K562 (cell line): ENCODE results near the gene UBE2J2. TPM values are rescaled to one million over a fixed set of nuclear protein-coding genes. Genes with fewer than 3 reads are reported as not detected.
A peak's percentile ranks its signal among the peaks of the same experiment; 100 is the strongest.

Source experiments
- ATAC-seq: fragments of 200-7000 bp; cut with Tn5 transposase; 3 replicates; pipeline ENCODE4 v1.9.1; 2020; ENCODE audit warnings: moderate library complexity
- BruUV-seq: library from RNA; stranded (reverse); fragments of 400-500 nt; replicated peaks from 2 replicates; lab custom pipeline; 2021; lab: Mats Ljungman, UMichigan
- CTCF ChIA-PET: fragments of 300-600 bp; formaldehyde crosslinking; extraction: SDS; loops from one replicate; lab custom pipeline; 2021; ENCODE audit warnings: low intra/inter-chr PET ratio; lab: Yijun Ruan, JAX
- POLR2A ChIA-PET: fragments of 300-600, 350-650 bp; sonication (Branson Sonifier 250); formaldehyde crosslinking; extraction: SDS; loops from one replicate; lab custom pipeline; 2021; ENCODE audit warnings: antibody characterized with exemption, inconsistent platforms; lab: Yijun Ruan, JAX
- DNase-seq, 4 experiments: peaks; one replicate each; pipeline versions ENCODE4 v3.0.0 to v3.0.0-alpha.2; 2011 to 2018; ENCODE audit warnings: low spot score in 3 of 4, mixed read lengths in 3 of 4; ENCODE audit errors: extremely low read depth in 1 of 4
- FAIRE-seq: peaks from 2 replicates; lab custom pipeline; 2011; peaks lifted over from hg19 to GRCh38; lab: Jason Lieb, UNC
- H2AFZ ChIP-seq: 2 replicates; pipeline ENCODE4 v1.6.0; 2011; ENCODE audit warnings: low read depth, low read length, control low read depth, inconsistent platforms
- H3K27ac ChIP-seq: fragments of 200-600 bp; 3 replicates; pipeline ENCODE4 v1.8.0; 2011; ENCODE audit warnings: low read depth, mild to moderate bottlenecking, control low read depth, inconsistent platforms, low read length, moderate library complexity, mixed read lengths; ENCODE audit errors: extremely low read depth
- H3K27me3 ChIP-seq, 2 experiments: fragments of 300-600 bp in 1 of 2; 2 replicates in 1 of 2; 3 replicates in 1 of 2; pipeline versions ENCODE4 v1.6.0 to v1.8.0; 2011; ENCODE audit warnings: inconsistent platforms in 2 of 2, low read length in 2 of 2, mild to moderate bottlenecking in 1 of 2, mixed read lengths in 1 of 2, moderate library complexity in 1 of 2; ENCODE audit not compliant: control insufficient read depth in 2 of 2, insufficient read depth in 2 of 2
- H3K36me3 ChIP-seq: fragments of 300-600 bp; 3 replicates; pipeline ENCODE4 v1.8.0; 2011; ENCODE audit warnings: mild to moderate bottlenecking, low read length, inconsistent platforms; ENCODE audit not compliant: control insufficient read depth, insufficient read depth
- H3K4me1 ChIP-seq, 2 experiments: fragments of 200-600 bp in 1 of 2; replicated peaks in 1 of 2; 2 replicates in 1 of 2; 3 replicates in 1 of 2; pipeline versions ENCODE4 v1.5.1 to v1.8.0; 2011; ENCODE audit warnings: inconsistent platforms in 2 of 2, low read length in 2 of 2, mild to moderate bottlenecking in 1 of 2, mixed read lengths in 1 of 2, moderate library complexity in 1 of 2; ENCODE audit not compliant: control insufficient read depth in 2 of 2, insufficient read depth in 2 of 2
- H3K4me2 ChIP-seq: 2 replicates; pipeline ENCODE4 v1.6.1; 2011; ENCODE audit warnings: low read length, control low read depth, inconsistent platforms, mixed read lengths; ENCODE audit not compliant: insufficient read depth
- H3K4me3 ChIP-seq: fragments of 200-600 bp; sonication (generic), shearing (Covaris generic); 2 replicates; pipeline ENCODE4 v1.5.1; 2016; ENCODE audit warnings: control low read depth, inconsistent platforms
- H3K79me2 ChIP-seq: fragments of 200-600 bp; 3 replicates; pipeline ENCODE4 v1.8.0; 2011; ENCODE audit warnings: low read length, inconsistent platforms; ENCODE audit not compliant: control insufficient read depth, insufficient read depth
- H3K9ac ChIP-seq, 2 experiments: 2 replicates each; pipeline versions ENCODE4 v1.6.0 to v1.6.1; 2011; ENCODE audit warnings: low read depth in 2 of 2, low read length in 2 of 2, control low read depth in 1 of 2, inconsistent platforms in 1 of 2, mild to moderate bottlenecking in 1 of 2, mixed read lengths in 1 of 2; ENCODE audit not compliant: insufficient read depth in 1 of 2
- H3K9me1 ChIP-seq: one replicate; pipeline ENCODE4 v1.6.0; 2011; ENCODE audit warnings: inconsistent platforms, mild to moderate bottlenecking, low read length, moderate library complexity; ENCODE audit not compliant: control insufficient read depth, insufficient read depth
- H3K9me3 ChIP-seq: replicated peaks from 2 replicates; pipeline ENCODE4 v1.5.1; 2011; ENCODE audit warnings: low read depth, low read length, inconsistent platforms; ENCODE audit not compliant: control insufficient read depth, insufficient read depth
- H4K20me1 ChIP-seq: replicated peaks from 2 replicates; pipeline ENCODE4 v1.6.1; 2011; ENCODE audit warnings: low read length, inconsistent platforms, mixed read lengths; ENCODE audit not compliant: control insufficient read depth, insufficient read depth
- GABPB1 ChIP-seq: sonication (generic); formaldehyde crosslinking; IDR thresholded peaks from 2 replicates; pipeline ENCODE4 v1.8.0; 2022; ENCODE audit warnings: mild to moderate bottlenecking, missing genetic modification reagents
- HMGN3 ChIP-seq: IDR thresholded peaks from 2 replicates; pipeline ENCODE4 v1.6.1; 2011; ENCODE audit warnings: borderline replicate concordance, low read depth, mild to moderate bottlenecking, mixed read lengths, low read length; ENCODE audit not compliant: insufficient read length; ENCODE audit errors: extremely low read depth
- KLF13 ChIP-seq: fragments of 450-650 bp; IDR thresholded peaks from 2 replicates; pipeline ENCODE4 v1.6.1; 2016; ENCODE audit warnings: missing genetic modification characterization, low read depth, mild to moderate bottlenecking, missing compliant biosample characterization, moderate library complexity, borderline replicate concordance
- NFATC3 ChIP-seq: fragments of 450-650 bp; IDR thresholded peaks from 2 replicates; pipeline ENCODE4 v1.6.1; 2017; ENCODE audit warnings: mild to moderate bottlenecking
- NFIC ChIP-seq: fragments of 450-650 bp; IDR thresholded peaks from 2 replicates; pipeline ENCODE4 v1.6.1; 2017; ENCODE audit warnings: mild to moderate bottlenecking, inconsistent platforms
- PCBP1 ChIP-seq: fragments of 200-400 bp; formaldehyde crosslinking; IDR thresholded peaks from 2 replicates; pipeline ENCODE4 v1.6.1; 2018; ENCODE audit warnings: mild to moderate bottlenecking, low read depth, low read length; ENCODE audit not compliant: poor library complexity, severe bottlenecking
- PHB2 ChIP-seq: fragments of 450-650 bp; IDR thresholded peaks from 2 replicates; pipeline ENCODE4 v1.6.1; 2017; ENCODE audit warnings: low read depth
- POLR2H ChIP-seq: IDR thresholded peaks from 2 replicates; pipeline ENCODE4 v1.6.1; 2016; ENCODE audit warnings: missing genetic modification characterization, low read depth, mild to moderate bottlenecking, control low read depth, missing compliant biosample characterization, moderate library complexity
- PTRF ChIP-seq: fragments of 450-650 bp; IDR thresholded peaks from 2 replicates; pipeline ENCODE4 v1.6.1; 2016; ENCODE audit warnings: mild to moderate bottlenecking, missing genetic modification characterization, missing compliant biosample characterization
- RBM15 ChIP-seq: fragments of 200-400 bp; formaldehyde crosslinking; IDR thresholded peaks from 2 replicates; pipeline ENCODE4 v1.6.1; 2018; ENCODE audit warnings: mild to moderate bottlenecking, low read length, moderate library complexity; ENCODE audit not compliant: insufficient read depth
- SAFB2 ChIP-seq: fragments of 200-400 bp; formaldehyde crosslinking; IDR thresholded peaks from 2 replicates; pipeline ENCODE4 v1.6.1; 2018; ENCODE audit warnings: borderline replicate concordance, low read length, low read depth, moderate library complexity; ENCODE audit not compliant: severe bottlenecking
- TCFL5 ChIP-seq: fragments of 250-450 bp; sonication (Bioruptor Pico); conservative IDR thresholded peaks from 2 replicates; pipeline ENCODE4 v1.6.1; 2021; ENCODE audit warnings: mild to moderate bottlenecking, moderate library complexity, matching md5 sums
- TEAD4 ChIP-seq, 2 experiments: sonication (generic) in 1 of 2; formaldehyde crosslinking in 1 of 2; IDR thresholded peaks; 2 replicates each; pipeline versions ENCODE4 v1.6.1 to v1.8.0; 2012 to 2022; ENCODE audit warnings: borderline replicate concordance in 1 of 2, inconsistent platforms in 1 of 2, low read length in 1 of 2, mild to moderate bottlenecking in 1 of 2, missing genetic modification reagents in 1 of 2
- TRIM24 ChIP-seq, 2 experiments: fragments of 450-650 bp; IDR thresholded peaks; 2 replicates each; pipeline ENCODE4 v1.6.1; 2016
- ZNF384 ChIP-seq: IDR thresholded peaks from 2 replicates; pipeline ENCODE4 v1.6.1; 2012; ENCODE audit warnings: low read depth, low read length, improper control_type of control experiment
- ZNF785 ChIP-seq: fragments of 250-450 bp; sonication (Bioruptor Pico); IDR thresholded peaks from 2 replicates; pipeline ENCODE4 v1.4.0; 2020; ENCODE audit warnings: mild to moderate bottlenecking
- WGBS: fragments of 100-300 bp; shearing (Covaris generic); methylation state at CpG from one replicate; pipeline ENCODE4 v1.1.6; 2016; ENCODE audit warnings: low coverage, mixed read lengths; ENCODE audit not compliant: insufficient coverage; ENCODE audit errors: missing lambda C conversion rate; 5-methylcytosine and 5-hydroxymethylcytosine counted together
- in situ Hi-C: fragments of 300-500 bp; cut with MboI; formaldehyde crosslinking; loops from 4 replicates; pipeline ENCODE4 v1.15.0; 2018; ENCODE audit warnings: inconsistent platforms, mixed read lengths
- intact Hi-C: fragments of 100-400 bp; cut with micrococcal nuclease; formaldehyde crosslinking; loops from 2 replicates; pipeline ENCODE4 v1.14.2; 2022
- polyA plus RNA-seq, 8 experiments: library from polyadenylated mRNA; depleted of rRNA in 4 of 8; stranded (reverse) in 5 of 8; unstranded in 3 of 8; fragments of >200 nt; fragmentation: Nextera tagmentation in 2 of 8; fragmentation: Illumina TruSeq in 1 of 8; extraction: Ambion mirVana in 2 of 8; extraction: Trizol in 1 of 8; gene quantifications; 2 replicates each; pipeline versions ENCODE4 v1.2.1 to v1.2.3, GENCODE V29; 2011 to 2014; ENCODE audit warnings: inconsistent platforms in 1 of 8, missing spikeins in 1 of 8
- total RNA-seq, 7 experiments: library from RNA; depleted of rRNA in 6 of 7; stranded (reverse); fragments of >200 nt in 6 of 7; fragmentation: Illumina TruSeq in 2 of 7; extraction: Trizol in 2 of 7; gene quantifications; 2 replicates each; pipeline versions ENCODE4 v1.2.1 to v1.2.3, GENCODE V29; 2011 to 2021; ENCODE audit warnings: low replicate concordance in 1 of 7
- TF ChIP-seq, protein P1 (sequence below): sonication (generic); formaldehyde crosslinking; IDR thresholded peaks from 2 replicates; pipeline ENCODE4 v1.8.1; 2023; ENCODE audit warnings: mild to moderate bottlenecking, missing genetic modification reagents
- TF ChIP-seq, protein P2 (sequence below): sonication (generic); formaldehyde crosslinking; IDR thresholded peaks from 2 replicates; pipeline ENCODE4 v1.9.0; 2022; ENCODE audit warnings: mild to moderate bottlenecking, missing genetic modification reagents
- TF ChIP-seq, protein P3 (sequence below), 2 experiments: fragments of 450-650 bp; IDR thresholded peaks; 2 replicates each; pipeline ENCODE4 v1.6.1; 2016

The UBE2J2 gene
- total and polyA plus RNA-seq, 9 of the 15 experiments (the other 6 are each of a cell fraction or from before 2014, with no cell fraction given) = 0.93 to 112 (median 75.5) TPM

DNA sequence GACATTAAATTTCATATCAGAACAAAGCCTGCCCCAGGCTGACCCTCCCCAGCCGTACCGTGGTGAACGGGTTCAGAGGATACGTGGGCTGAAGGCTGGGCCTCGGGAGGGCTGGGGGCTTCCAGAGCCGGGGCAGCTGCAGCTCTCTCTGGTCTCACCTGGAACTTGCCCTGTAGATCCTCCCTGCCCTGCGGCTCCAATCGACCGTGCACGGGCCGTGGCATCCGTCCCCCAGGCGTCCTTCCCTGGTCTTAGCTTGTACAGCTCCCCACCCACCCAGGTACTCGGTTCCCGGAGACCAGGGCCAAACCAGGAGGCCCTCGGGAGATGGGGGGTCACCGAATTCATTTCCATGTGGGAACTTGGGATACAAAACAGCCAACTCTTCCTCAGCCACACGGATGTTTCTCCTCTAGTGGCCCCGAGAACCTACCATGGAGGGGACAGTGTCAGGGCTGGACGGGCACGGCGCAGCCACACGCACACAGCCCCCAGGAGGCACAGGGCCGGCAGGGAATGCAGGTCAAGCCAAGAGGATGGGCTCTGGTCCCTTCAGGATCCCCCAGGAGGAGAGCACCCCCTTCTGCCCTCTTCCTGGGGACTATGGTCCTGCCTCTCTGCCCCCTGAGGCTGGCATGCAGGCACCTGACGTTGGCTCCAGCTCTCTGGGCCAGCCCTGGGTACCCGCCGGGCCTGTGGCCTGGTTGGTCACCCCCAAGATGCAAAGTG is 38.5 kb downstream of the UBE2J2 start:
- in situ Hi-C loops (no loop called here), intact Hi-C loops (no loop called here)
- Histone ChIP-seq H4K20me1 (no peaks in the 10 kb centered on the region), H3K27ac (no peak overlapping the region), H3K9me1 (no peaks in the 10 kb centered on the region), H3K36me3 (peaks cover 15% of the 10 kb centered on the region; the same call in 1 of the 3 replicates), H3K4me3 (no peak overlapping the region), H3K9ac (peak overlapping the region in 1 of 2 experiments; percentile 0; a peak in 1 of 4 replicates), H3K9me3 (peaks cover 9% of the 10 kb centered on the region), H3K4me1 (peaks cover 6 to 88% of the 10 kb centered on the region in 2 experiments; a peak in 4 of 5 replicates), H3K27me3 (no peaks in the 10 kb centered on the region), H2AFZ (no peak overlapping the region), H3K79me2 (peaks cover 44% of the 10 kb centered on the region), H3K4me2 (no peak overlapping the region)
- no TSS peak for BruUV-seq
- ATAC-seq (no peak), DNase-seq (no peak), FAIRE-seq (no peak)
- 83% methylated on average over 26 of the region's 27 CpGs for WGBS
- POLR2A ChIA-PET = no interaction called here
- CTCF ChIA-PET = interaction anchor here (0.6 kb wide), 1 partner anchor 22 kb away, joined by 3 read pairs; no protein-coding TSS in a partner anchor
- TF ChIP-seq ZNF384 (no peak), POLR2H (tag) (no peak), NFIC (no peak), PHB2 (no peak), PCBP1 (no peak), SAFB2 (no peak), PTRF (no peak), TEAD4 (IDR thresholded peaks at IDR 0.05; ENCODE audit: low read length) (no peak), TEAD4 (CRISPR knock-in tag; IDR thresholded peaks at IDR 0.05; ENCODE audit: borderline replicate concordance) (no peak), NFATC3 (no peak), ZNF785 (CRISPR knock-in tag) (no peak), GABPB1 (CRISPR knock-in tag) (no peak), KLF13 (no peak), TCFL5 (CRISPR knock-in tag) (no peak), TRIM24 (IDR thresholded peaks at IDR 0.05) (no peak), RBM15 (no peak), HMGN3 (no peak)
- TF ChIP-seq, protein P1, sequence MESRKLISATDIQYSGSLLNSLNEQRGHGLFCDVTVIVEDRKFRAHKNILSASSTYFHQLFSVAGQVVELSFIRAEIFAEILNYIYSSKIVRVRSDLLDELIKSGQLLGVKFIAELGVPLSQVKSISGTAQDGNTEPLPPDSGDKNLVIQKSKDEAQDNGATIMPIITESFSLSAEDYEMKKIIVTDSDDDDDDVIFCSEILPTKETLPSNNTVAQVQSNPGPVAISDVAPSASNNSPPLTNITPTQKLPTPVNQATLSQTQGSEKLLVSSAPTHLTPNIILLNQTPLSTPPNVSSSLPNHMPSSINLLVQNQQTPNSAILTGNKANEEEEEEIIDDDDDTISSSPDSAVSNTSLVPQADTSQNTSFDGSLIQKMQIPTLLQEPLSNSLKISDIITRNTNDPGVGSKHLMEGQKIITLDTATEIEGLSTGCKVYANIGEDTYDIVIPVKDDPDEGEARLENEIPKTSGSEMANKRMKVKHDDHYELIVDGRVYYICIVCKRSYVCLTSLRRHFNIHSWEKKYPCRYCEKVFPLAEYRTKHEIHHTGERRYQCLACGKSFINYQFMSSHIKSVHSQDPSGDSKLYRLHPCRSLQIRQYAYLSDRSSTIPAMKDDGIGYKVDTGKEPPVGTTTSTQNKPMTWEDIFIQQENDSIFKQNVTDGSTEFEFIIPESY = 0 out of 2 replicates have a peak, but pooled peaks have one; percentile 2
- TF ChIP-seq, protein P2, sequence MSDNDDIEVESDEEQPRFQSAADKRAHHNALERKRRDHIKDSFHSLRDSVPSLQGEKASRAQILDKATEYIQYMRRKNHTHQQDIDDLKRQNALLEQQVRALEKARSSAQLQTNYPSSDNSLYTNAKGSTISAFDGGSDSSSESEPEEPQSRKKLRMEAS (CRISPR knock-in tag) = no peak
- TF ChIP-seq, protein P3, sequence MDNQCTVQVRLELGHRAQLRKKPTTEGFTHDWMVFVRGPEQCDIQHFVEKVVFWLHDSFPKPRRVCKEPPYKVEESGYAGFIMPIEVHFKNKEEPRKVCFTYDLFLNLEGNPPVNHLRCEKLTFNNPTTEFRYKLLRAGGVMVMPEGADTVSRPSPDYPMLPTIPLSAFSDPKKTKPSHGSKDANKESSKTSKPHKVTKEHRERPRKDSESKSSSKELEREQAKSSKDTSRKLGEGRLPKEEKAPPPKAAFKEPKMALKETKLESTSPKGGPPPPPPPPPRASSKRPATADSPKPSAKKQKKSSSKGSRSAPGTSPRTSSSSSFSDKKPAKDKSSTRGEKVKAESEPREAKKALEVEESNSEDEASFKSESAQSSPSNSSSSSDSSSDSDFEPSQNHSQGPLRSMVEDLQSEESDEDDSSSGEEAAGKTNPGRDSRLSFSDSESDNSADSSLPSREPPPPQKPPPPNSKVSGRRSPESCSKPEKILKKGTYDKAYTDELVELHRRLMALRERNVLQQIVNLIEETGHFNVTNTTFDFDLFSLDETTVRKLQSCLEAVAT (IDR thresholded peaks at IDR 0.05) = no peak
